GM12873 (cell line): ENCODE results near the gene ISL2.

Experiments
- TF ChIP-seq, protein P1 (sequence below): IDR thresholded peaks from 2 replicates; pipeline ENCODE4 v1.5.1; 2012; ENCODE audit warnings: low read depth, mild to moderate bottlenecking, moderate library complexity, low read length, control low read depth; ENCODE audit not compliant: insufficient read depth; ENCODE audit errors: missing control alignments

Gene ISL2

GRCh38 chr15:76377751-76378150 is 41.2 kb downstream of the ISL2 start:
- TF ChIP-seq, protein P1, sequence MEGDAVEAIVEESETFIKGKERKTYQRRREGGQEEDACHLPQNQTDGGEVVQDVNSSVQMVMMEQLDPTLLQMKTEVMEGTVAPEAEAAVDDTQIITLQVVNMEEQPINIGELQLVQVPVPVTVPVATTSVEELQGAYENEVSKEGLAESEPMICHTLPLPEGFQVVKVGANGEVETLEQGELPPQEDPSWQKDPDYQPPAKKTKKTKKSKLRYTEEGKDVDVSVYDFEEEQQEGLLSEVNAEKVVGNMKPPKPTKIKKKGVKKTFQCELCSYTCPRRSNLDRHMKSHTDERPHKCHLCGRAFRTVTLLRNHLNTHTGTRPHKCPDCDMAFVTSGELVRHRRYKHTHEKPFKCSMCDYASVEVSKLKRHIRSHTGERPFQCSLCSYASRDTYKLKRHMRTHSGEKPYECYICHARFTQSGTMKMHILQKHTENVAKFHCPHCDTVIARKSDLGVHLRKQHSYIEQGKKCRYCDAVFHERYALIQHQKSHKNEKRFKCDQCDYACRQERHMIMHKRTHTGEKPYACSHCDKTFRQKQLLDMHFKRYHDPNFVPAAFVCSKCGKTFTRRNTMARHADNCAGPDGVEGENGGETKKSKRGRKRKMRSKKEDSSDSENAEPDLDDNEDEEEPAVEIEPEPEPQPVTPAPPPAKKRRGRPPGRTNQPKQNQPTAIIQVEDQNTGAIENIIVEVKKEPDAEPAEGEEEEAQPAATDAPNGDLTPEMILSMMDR: no peak

GRCh38 chr15:76378691-76379090 is 42.1 kb downstream of the ISL2 start:
- TF ChIP-seq, protein P1: no peak

DNA sequence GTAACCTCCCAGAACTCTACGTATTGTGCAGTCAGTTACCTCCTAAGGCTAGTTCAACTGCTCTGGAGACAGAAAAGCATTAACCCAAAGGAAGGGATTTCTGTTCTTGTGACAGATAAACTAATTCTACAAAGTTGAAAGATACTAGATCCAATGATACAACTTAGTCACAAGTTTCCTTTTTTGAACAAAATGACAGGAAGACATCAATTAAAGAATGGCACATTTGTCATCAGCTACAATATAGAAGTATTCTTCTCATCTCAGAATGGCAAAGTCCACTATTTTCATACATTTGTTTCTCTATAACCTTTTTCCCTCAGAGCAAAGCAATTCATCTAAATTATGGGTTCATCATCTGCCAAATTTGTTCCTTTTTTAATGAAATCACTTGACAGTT is 43.7 kb downstream of the ISL2 start:
- TF ChIP-seq, protein P1: no peak

DNA sequence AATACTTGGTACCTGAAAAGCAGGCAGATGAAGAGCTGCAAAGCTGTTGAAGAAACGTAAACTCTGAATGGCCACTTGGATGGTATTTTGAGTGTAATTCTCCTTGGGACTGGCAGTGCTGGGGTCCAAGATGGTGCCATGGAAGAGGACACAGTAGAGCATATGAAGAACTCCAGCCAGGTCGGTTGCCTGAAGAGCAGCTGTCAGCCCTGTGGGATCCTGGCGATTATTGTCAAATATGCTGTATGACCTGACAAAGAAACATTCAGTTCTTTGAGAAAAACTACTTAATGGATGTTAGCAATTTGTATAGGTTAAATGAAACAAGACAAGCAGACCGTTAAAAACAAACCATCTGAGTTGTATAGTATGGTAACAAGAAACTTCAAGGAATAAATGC is 44.8 kb downstream of the ISL2 start:
- TF ChIP-seq, protein P1: no peak

- TF ChIP-seq, protein P1: no peak
Measured at GRCh38 chr15:76382987-76383728, 46.6 kb downstream of the ISL2 start.

- TF ChIP-seq, protein P1: no peak
Measured at GRCh38 chr15:76384409-76384808, 47.8 kb downstream of the ISL2 start.

DNA sequence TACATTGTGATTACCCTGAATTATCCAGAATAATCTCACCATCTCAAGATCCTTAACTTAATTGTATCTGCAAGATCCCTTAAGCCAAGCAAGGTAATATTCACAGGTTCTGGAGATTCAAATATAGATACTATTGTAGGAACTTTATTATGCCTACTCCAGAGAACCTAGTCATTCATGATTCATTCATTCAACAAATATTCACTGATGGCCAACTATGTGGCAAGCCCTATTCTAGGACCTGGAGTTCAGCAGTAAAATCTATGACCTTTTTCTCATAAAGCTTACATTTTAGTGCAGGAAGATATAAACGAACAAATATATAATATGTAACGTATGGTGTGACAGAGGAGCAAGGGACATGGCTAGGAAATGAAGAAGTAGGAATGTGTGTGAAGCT is 49.6 kb downstream of the ISL2 start:
- TF ChIP-seq, protein P1: no peak

DNA sequence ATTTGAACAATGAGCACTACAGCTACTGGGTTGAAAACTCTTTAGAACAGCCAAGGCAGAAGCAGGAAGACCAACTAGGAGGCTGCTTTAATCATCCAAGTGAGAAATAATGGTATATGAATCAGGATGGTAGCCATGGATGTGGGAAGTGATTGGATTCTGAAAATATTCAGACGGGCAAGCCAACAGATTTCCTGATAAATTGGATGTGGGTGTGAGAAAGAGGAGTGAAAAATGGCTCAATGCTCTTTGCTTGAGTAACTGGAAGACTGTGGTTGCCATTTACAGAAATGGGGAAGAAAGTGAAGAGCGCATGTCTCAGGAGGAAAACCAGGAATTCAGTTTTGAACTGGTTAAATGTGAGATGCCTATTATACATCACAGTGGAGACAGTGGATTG is 50.4 kb downstream of the ISL2 start:
- TF ChIP-seq, protein P1: no peak
